Measurements from ENCODE around the gene TAS2R3. TPM values are rescaled to one million over a fixed set of nuclear protein-coding genes. Genes with fewer than 3 reads are reported as not detected.

TAS2R3 gene
- total RNA-seq, 6 donors from 2014 or later, result 0.91 to 4.3 (median 1.5) TPM; not detected in 1

DNA sequence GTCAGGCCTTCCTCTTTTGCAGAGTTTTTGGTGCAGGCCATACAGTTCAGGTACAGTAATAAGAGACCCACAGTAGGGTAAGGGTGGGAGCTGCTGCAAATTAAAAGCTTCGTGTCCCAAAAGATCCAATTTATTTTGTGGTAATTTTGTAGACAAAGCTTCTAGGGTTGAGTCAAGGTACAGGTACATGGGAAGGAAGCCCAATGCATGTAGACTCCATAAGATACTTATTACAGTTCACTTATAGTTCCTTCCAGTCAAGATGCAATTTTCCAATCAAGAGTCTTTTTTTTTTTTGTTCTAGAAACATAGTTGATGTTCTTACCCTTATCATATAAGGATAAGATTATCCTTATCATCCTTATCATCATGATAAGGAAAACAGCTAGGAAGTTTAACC is 12.5 kb downstream of the TAS2R3 start, which contains the start of gene TAS2R4:
Gene TAS2R4, plus strand, starts transcription at position 301 of the 400 bp plus-strand sequence. CDS start 1,815 bp downstream, outside the sequence.
- TF ChIP-seq CTCF (IDR thresholded peaks at IDR 0.05) (no peak), POLR2A (IDR thresholded peaks at IDR 0.05) (no peak), EP300 (IDR thresholded peaks at IDR 0.05) (no peak), POLR2AphosphoS5 (IDR thresholded peaks at IDR 0.05) (no peak)
- Histone ChIP-seq H3K9me3 (no peaks in the 10 kb centered on the region), H3K27me3 (no peaks in the 10 kb centered on the region), H3K27ac (no peak within 1 kb of the TSS), H3K4me1 (no peaks in the 10 kb centered on the region), H3K4me3 (no peak within 1 kb of the TSS), H3K36me3 (peaks cover 0 to 16% (median 4%) of the 10 kb centered on the region in 4 donors)
- DNase-seq, result no peak
- ATAC-seq (ENCODE audit: low FRiP score in 2 of 2), result no peak
- WGBS, 2 donors, result 92 to 96% methylated on average over 1 of the region's 1 CpG

GRCh38 chr7:141785706-141786552 is 22.0 kb downstream of the TAS2R3 start:
- WGBS, 2 donors, result 64% methylated on average over 13 of the region's 13 CpGs
- H3K4me3 ChIP-seq, result no peak overlapping the region
- H3K9me3 ChIP-seq, result no peaks in the 10 kb centered on the region
- H3K36me3 ChIP-seq, result peaks cover 0 to 3% (median 0%) of the 10 kb centered on the region in 4 donors
- DNase-seq (peak in 1 of 2 donors; percentile 32), ATAC-seq (ENCODE audit: low FRiP score in 2 of 2) (peak in 1 of 2 donors; percentile 68)
- no peak for TF ChIP-seq EP300 (IDR thresholded peaks at IDR 0.05)
- TF ChIP-seq CTCF (IDR thresholded peaks at IDR 0.05), result peak in 5 of 6 experiments; percentile 21 to 62 (median 59)
- no peak for TF ChIP-seq POLR2AphosphoS5 (IDR thresholded peaks at IDR 0.05)
- TF ChIP-seq POLR2A (IDR thresholded peaks at IDR 0.05), result no peak
- no peaks in the 10 kb centered on the region for H3K27me3 ChIP-seq
- H3K27ac ChIP-seq, result no peak overlapping the region
- peaks cover 0 to 5% (median 2%) of the 10 kb centered on the region in 4 donors for H3K4me1 ChIP-seq

DNA sequence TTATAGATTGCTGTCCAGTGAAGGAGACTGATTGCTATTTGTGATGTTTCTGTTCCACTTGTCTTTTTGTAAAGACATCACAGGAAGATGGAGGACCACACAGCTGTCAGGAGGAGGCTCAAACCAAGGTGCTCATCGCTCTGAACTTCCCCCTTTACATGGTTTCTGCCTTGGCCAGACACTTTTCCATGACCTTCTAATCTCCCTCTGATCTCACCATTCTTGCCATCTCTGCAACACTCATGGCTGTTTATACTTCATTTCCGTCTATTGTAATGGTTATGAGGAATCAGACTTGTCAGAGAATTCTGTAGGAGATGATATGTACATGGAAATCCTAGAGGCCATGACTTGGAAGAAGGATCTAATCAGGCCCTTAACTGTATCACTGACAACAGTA is 24.4 kb downstream of the TAS2R3 start:
- no peak for DNase-seq
- 52 to 53% methylated on average over 2 of the region's 2 CpGs for WGBS, 2 donors
- Histone ChIP-seq H3K27me3 (no peaks in the 10 kb centered on the region), H3K4me1 (peaks cover 0 to 5% (median 2%) of the 10 kb centered on the region in 4 donors), H3K4me3 (no peak overlapping the region), H3K36me3 (peaks cover 0 to 3% (median 0%) of the 10 kb centered on the region in 4 donors), H3K9me3 (no peaks in the 10 kb centered on the region), H3K27ac (peak overlapping the region in 1 of 4 donors; percentile 9)
- ATAC-seq (ENCODE audit: low FRiP score in 2 of 2), result no peak
- TF ChIP-seq POLR2A (IDR thresholded peaks at IDR 0.05) (no peak), CTCF (IDR thresholded peaks at IDR 0.05) (no peak), POLR2AphosphoS5 (IDR thresholded peaks at IDR 0.05) (no peak), EP300 (IDR thresholded peaks at IDR 0.05) (no peak)

GRCh38 chr7:141789917-141790316 is 26.0 kb downstream of the TAS2R3 start, which contains the start of gene TAS2R5:
TAS2R5 (plus strand) TSS chr7:141790217; CDS start chr7:141790362, 145 bp downstream.
- Histone ChIP-seq H3K9me3 (no peaks in the 10 kb centered on the region), H3K4me1 (peaks cover 0 to 5% (median 2%) of the 10 kb centered on the region in 4 donors), H3K36me3 (peaks cover 0 to 3% (median 0%) of the 10 kb centered on the region in 4 donors), H3K4me3 (no peak within 1 kb of the TSS), H3K27ac (no peak within 1 kb of the TSS), H3K27me3 (no peaks in the 10 kb centered on the region)
- 76 to 84% methylated on average over 5 of the region's 5 CpGs for WGBS, 2 donors
- DNase-seq, result no peak
- ATAC-seq (ENCODE audit: low FRiP score in 2 of 2), result no peak
- TF ChIP-seq EP300 (IDR thresholded peaks at IDR 0.05), result no peak

- ATAC-seq (ENCODE audit: low FRiP score in 2 of 2) (no peak), DNase-seq (no peak)
- Histone ChIP-seq H3K27me3 (no peaks in the 10 kb centered on the region), H3K36me3 (peaks cover 0 to 3% (median 0%) of the 10 kb centered on the region in 4 donors), H3K4me3 (no peak overlapping the region), H3K27ac (no peak overlapping the region), H3K4me1 (peaks cover 0 to 5% (median 2%) of the 10 kb centered on the region in 4 donors), H3K9me3 (no peaks in the 10 kb centered on the region)
- WGBS, 2 donors, result 88 to 90% methylated on average over 2 of the region's 2 CpGs
- no peak for TF ChIP-seq POLR2AphosphoS5 (IDR thresholded peaks at IDR 0.05)
- no peak for TF ChIP-seq EP300 (IDR thresholded peaks at IDR 0.05)
- no peak for TF ChIP-seq CTCF (IDR thresholded peaks at IDR 0.05)
- no peak for TF ChIP-seq POLR2A (IDR thresholded peaks at IDR 0.05)
Observed at GRCh38 chr7:141792526-141792925, 28.6 kb downstream of the TAS2R3 start.
